Effector memory CD8-positive, alpha-beta T cell (primary cell): ENCODE data around the gene TMEM170A.
A peak's percentile ranks its signal among the peaks of the same experiment; 100 is the strongest.

Experiments used
- ATAC-seq: fragments of 150-1000 bp; cut with Tn5 transposase; replicated peaks from 2 replicates; pipeline ENCODE4 v1.10.0; 2021; ENCODE audit warnings: mild to moderate bottlenecking, moderate library complexity
- DNase-seq, 3 experiments: peaks; one replicate each; pipeline ENCODE4 v3.0.0; 2021
- H3K27ac Mint-ChIP-seq, 2 donors: one replicate each; pipeline ENCODE4 v1.8.0; 2022; ENCODE audit warnings: mild to moderate bottlenecking in 2 of 2, mixed read lengths in 2 of 2, moderate library complexity in 2 of 2
- H3K27me3 Mint-ChIP-seq, 2 donors: one replicate each; pipeline ENCODE4 v1.8.0; 2022; ENCODE audit warnings: mixed read lengths in 2 of 2
- H3K36me3 Mint-ChIP-seq: one replicate; pipeline ENCODE4 v1.8.0; 2022; ENCODE audit warnings: mild to moderate bottlenecking, moderate library complexity, mixed read lengths; ENCODE audit not compliant: insufficient read depth
- H3K4me1 Mint-ChIP-seq, 2 donors: one replicate each; pipeline ENCODE4 v1.8.0; 2022; ENCODE audit warnings: low read depth in 2 of 2, mixed read lengths in 2 of 2
- H3K4me3 Mint-ChIP-seq, 2 donors: one replicate each; pipeline ENCODE4 v1.8.0; 2022; ENCODE audit warnings: mild to moderate bottlenecking in 2 of 2, mixed read lengths in 2 of 2, moderate library complexity in 2 of 2
- H3K9me3 Mint-ChIP-seq, 2 donors: one replicate each; pipeline ENCODE4 v1.8.0; 2022; ENCODE audit warnings: mixed read lengths in 2 of 2

The TMEM170A gene

GRCh38 chr16:75488322-75488721 lies 23.8 kb upstream of the TMEM170A start:
- Mint-ChIP-seq H3K27ac (no peak overlapping the region), H3K36me3 (peaks cover 7% of the 10 kb centered on the region), H3K4me3 (no peak overlapping the region), H3K9me3 (no peaks in the 10 kb centered on the region), H3K4me1 (no peaks in the 10 kb centered on the region), H3K27me3 (peaks cover 25 to 42% of the 10 kb centered on the region in 2 donors)
- DNase-seq: no peak
- no peak for ATAC-seq

- Mint-ChIP-seq H3K9me3 (no peaks in the 10 kb centered on the region), H3K4me1 (no peaks in the 10 kb centered on the region), H3K36me3 (peaks cover 7% of the 10 kb centered on the region), H3K4me3 (no peak overlapping the region), H3K27me3 (peaks cover 25 to 50% of the 10 kb centered on the region in 2 donors), H3K27ac (no peak overlapping the region)
- DNase-seq: no peak
- no peak for ATAC-seq
Measured at GRCh38 chr16:75486676-75487313, 22.3 kb upstream of the TMEM170A start.

GRCh38 chr16:75486014-75486675 lies 21.7 kb upstream of the TMEM170A start:
- DNase-seq (no peak), ATAC-seq (no peak)
- Mint-ChIP-seq H3K27ac (no peak overlapping the region), H3K9me3 (no peaks in the 10 kb centered on the region), H3K27me3 (peaks cover 31 to 53% of the 10 kb centered on the region in 2 donors), H3K4me3 (no peak overlapping the region), H3K36me3 (peaks cover 7% of the 10 kb centered on the region), H3K4me1 (no peaks in the 10 kb centered on the region)

GRCh38 chr16:75485230-75486013 lies 20.9 kb upstream of the TMEM170A start:
- ATAC-seq: no peak
- Mint-ChIP-seq H3K4me3 (no peak overlapping the region), H3K36me3 (peaks cover 7% of the 10 kb centered on the region), H3K9me3 (no peaks in the 10 kb centered on the region), H3K27ac (no peak overlapping the region), H3K27me3 (peaks cover 31 to 60% of the 10 kb centered on the region in 2 donors), H3K4me1 (no peaks in the 10 kb centered on the region)
- DNase-seq: no peak

- H3K4me1 Mint-ChIP-seq: no peaks in the 10 kb centered on the region
- H3K27me3 Mint-ChIP-seq: peaks cover 25 to 71% of the 10 kb centered on the region in 2 donors
- ATAC-seq (no peak), DNase-seq (no peak)
- H3K9me3 Mint-ChIP-seq: no peaks in the 10 kb centered on the region
- no peak overlapping the region for H3K27ac Mint-ChIP-seq
- no peak overlapping the region for H3K4me3 Mint-ChIP-seq
- H3K36me3 Mint-ChIP-seq: peaks cover 7% of the 10 kb centered on the region
Measured at GRCh38 chr16:75483222-75483621, 18.7 kb upstream of the TMEM170A start.

- no peak overlapping the region for H3K27ac Mint-ChIP-seq
- peaks cover 7% of the 10 kb centered on the region for H3K36me3 Mint-ChIP-seq
- ATAC-seq: no peak
- peaks cover 20 to 68% of the 10 kb centered on the region in 2 donors for H3K27me3 Mint-ChIP-seq
- no peaks in the 10 kb centered on the region for H3K9me3 Mint-ChIP-seq
- no peak overlapping the region for H3K4me3 Mint-ChIP-seq
- no peaks in the 10 kb centered on the region for H3K4me1 Mint-ChIP-seq
- no peak for DNase-seq
Measured at GRCh38 chr16:75482434-75483205, 18.1 kb upstream of the TMEM170A start.

GRCh38 chr16:75481475-75481874 lies 17.0 kb upstream of the TMEM170A start:
- DNase-seq: no peak
- Mint-ChIP-seq H3K36me3 (peaks cover 7% of the 10 kb centered on the region), H3K4me1 (no peaks in the 10 kb centered on the region), H3K4me3 (no peak overlapping the region), H3K27me3 (peaks cover 14 to 67% of the 10 kb centered on the region in 2 donors), H3K9me3 (no peaks in the 10 kb centered on the region), H3K27ac (no peak overlapping the region)
- no peak for ATAC-seq

- peaks cover 7% of the 10 kb centered on the region for H3K36me3 Mint-ChIP-seq
- no peaks in the 10 kb centered on the region for H3K4me1 Mint-ChIP-seq
- H3K27me3 Mint-ChIP-seq: peaks cover 6 to 59% of the 10 kb centered on the region in 2 donors
- no peak for ATAC-seq
- no peak for DNase-seq
- no peaks in the 10 kb centered on the region for H3K9me3 Mint-ChIP-seq
- H3K27ac Mint-ChIP-seq: no peak overlapping the region
- no peak overlapping the region for H3K4me3 Mint-ChIP-seq
Measured at GRCh38 chr16:75479421-75479990, 15.0 kb upstream of the TMEM170A start.

GRCh38 chr16:75478480-75479345 lies 14.2 kb upstream of the TMEM170A start:
- Mint-ChIP-seq H3K27me3 (peaks cover 6 to 59% of the 10 kb centered on the region in 2 donors), H3K27ac (no peak overlapping the region), H3K4me3 (no peak overlapping the region), H3K36me3 (peaks cover 4% of the 10 kb centered on the region), H3K4me1 (no peaks in the 10 kb centered on the region), H3K9me3 (no peaks in the 10 kb centered on the region)
- no peak for ATAC-seq
- no peak for DNase-seq

- Mint-ChIP-seq H3K36me3 (no peaks in the 10 kb centered on the region), H3K9me3 (no peaks in the 10 kb centered on the region), H3K27ac (no peak overlapping the region), H3K27me3 (peaks cover 6 to 57% of the 10 kb centered on the region in 2 donors), H3K4me3 (no peak overlapping the region), H3K4me1 (no peaks in the 10 kb centered on the region)
- ATAC-seq (no peak), DNase-seq (no peak)
Measured at GRCh38 chr16:75477680-75478473, 13.4 kb upstream of the TMEM170A start.

GRCh38 chr16:75476817-75477216 lies 12.3 kb upstream of the TMEM170A start:
- no peak for DNase-seq
- H3K9me3 Mint-ChIP-seq: no peaks in the 10 kb centered on the region
- peaks cover 6 to 46% of the 10 kb centered on the region in 2 donors for H3K27me3 Mint-ChIP-seq
- no peak for ATAC-seq
- no peaks in the 10 kb centered on the region for H3K36me3 Mint-ChIP-seq
- H3K27ac Mint-ChIP-seq: no peak overlapping the region
- H3K4me3 Mint-ChIP-seq: no peak overlapping the region
- H3K4me1 Mint-ChIP-seq: no peaks in the 10 kb centered on the region

GRCh38 chr16:75475420-75475847 lies 10.9 kb upstream of the TMEM170A start:
- Mint-ChIP-seq H3K36me3 (peaks cover 3% of the 10 kb centered on the region), H3K4me1 (no peaks in the 10 kb centered on the region), H3K9me3 (no peaks in the 10 kb centered on the region), H3K4me3 (no peak overlapping the region), H3K27me3 (peaks cover 0 to 33% of the 10 kb centered on the region in 2 donors), H3K27ac (peak overlapping the region in 1 of 2 donors; percentile 53)
- DNase-seq (no peak), ATAC-seq (no peak)
